ENCODE results near the gene TIMMDC1. TPM values are rescaled to one million over a fixed set of nuclear protein-coding genes. Genes with fewer than 3 reads are reported as not detected.

Gene TIMMDC1
- total RNA-seq (ENCODE audit: unreplicated experiment), result 83.0 TPM
- long read RNA-seq, transcript TIMMDC1-208 (7 exons, 2,394 nt), result major isoform, 52 of 56 reads
- long read RNA-seq, partial matches to known transcripts, result 1 of 56 reads
- long read RNA-seq, other reads (novel, unspliced or antisense), result 3 of 56 reads

GRCh38 chr3:119498186-119499011 is at the start of gene TIMMDC1:
TIMMDC1 (plus strand) TSS chr3:119498547; CDS start chr3:119498734, 187 bp downstream.
- TF ChIP-seq CTCF (IDR thresholded peaks at IDR 0.05; ENCODE audit: unreplicated experiment), result no peak
- DNase-seq (ENCODE audit: low spot score), result peak; percentile 96
- Mint-ChIP-seq H3K4me3 (ENCODE audit: unreplicated experiment) (peak within 1 kb of the TSS; percentile 98), H3K36me3 (ENCODE audit: low read depth, unreplicated experiment) (no peaks in the 10 kb centered on the region), H3K27me3 (ENCODE audit: unreplicated experiment) (peaks cover 5% of the 10 kb centered on the region), H3K9me3 (ENCODE audit: unreplicated experiment) (no peaks in the 10 kb centered on the region), H3K4me1 (ENCODE audit: unreplicated experiment) (peaks cover 12% of the 10 kb centered on the region), H3K27ac (ENCODE audit: unreplicated experiment) (peak within 1 kb of the TSS; percentile 99)

- TF ChIP-seq CTCF (IDR thresholded peaks at IDR 0.05; ENCODE audit: unreplicated experiment), result no peak
- no peaks in the 10 kb centered on the region for H3K27me3 Mint-ChIP-seq (ENCODE audit: unreplicated experiment)
- H3K9me3 Mint-ChIP-seq (ENCODE audit: unreplicated experiment), result no peaks in the 10 kb centered on the region
- H3K4me3 Mint-ChIP-seq (ENCODE audit: unreplicated experiment), result no peak overlapping the region
- DNase-seq (ENCODE audit: low spot score), result no peak
- H3K36me3 Mint-ChIP-seq (ENCODE audit: low read depth, unreplicated experiment), result peaks cover 11% of the 10 kb centered on the region
- H3K4me1 Mint-ChIP-seq (ENCODE audit: unreplicated experiment), result no peaks in the 10 kb centered on the region
- H3K27ac Mint-ChIP-seq (ENCODE audit: unreplicated experiment), result no peak overlapping the region
Measured at GRCh38 chr3:119453822-119454221, 44.5 kb upstream of the TIMMDC1 start.

GRCh38 chr3:119456469-119456868 is 41.9 kb upstream of the TIMMDC1 start:
- peak overlapping the region; percentile 25 for H3K27ac Mint-ChIP-seq (ENCODE audit: unreplicated experiment)
- no peak for DNase-seq (ENCODE audit: low spot score)
- H3K36me3 Mint-ChIP-seq (ENCODE audit: low read depth, unreplicated experiment), result peaks cover 11% of the 10 kb centered on the region
- H3K9me3 Mint-ChIP-seq (ENCODE audit: unreplicated experiment), result no peaks in the 10 kb centered on the region
- no peak overlapping the region for H3K4me3 Mint-ChIP-seq (ENCODE audit: unreplicated experiment)
- peaks cover 1% of the 10 kb centered on the region for H3K27me3 Mint-ChIP-seq (ENCODE audit: unreplicated experiment)
- H3K4me1 Mint-ChIP-seq (ENCODE audit: unreplicated experiment), result no peaks in the 10 kb centered on the region
- no peak for TF ChIP-seq CTCF (IDR thresholded peaks at IDR 0.05; ENCODE audit: unreplicated experiment)

GRCh38 chr3:119457246-119457645 is 41.1 kb upstream of the TIMMDC1 start:
- TF ChIP-seq CTCF (IDR thresholded peaks at IDR 0.05; ENCODE audit: unreplicated experiment), result no peak
- peaks cover 4% of the 10 kb centered on the region for H3K4me1 Mint-ChIP-seq (ENCODE audit: unreplicated experiment)
- H3K36me3 Mint-ChIP-seq (ENCODE audit: low read depth, unreplicated experiment), result peaks cover 8% of the 10 kb centered on the region
- no peaks in the 10 kb centered on the region for H3K9me3 Mint-ChIP-seq (ENCODE audit: unreplicated experiment)
- H3K27ac Mint-ChIP-seq (ENCODE audit: unreplicated experiment), result no peak overlapping the region
- H3K4me3 Mint-ChIP-seq (ENCODE audit: unreplicated experiment), result no peak overlapping the region
- DNase-seq (ENCODE audit: low spot score), result no peak
- H3K27me3 Mint-ChIP-seq (ENCODE audit: unreplicated experiment), result peaks cover 1% of the 10 kb centered on the region
